Stimulated activated CD8-positive, alpha-beta memory T cell treated with anti-CD3 and anti-CD28 coated beads, Interleukin-12 subunit alpha, Interleukin-12 subunit beta, amount 100 ng/mL, for 24 hours (primary cell): ENCODE measurements around the gene COG1.

Experiments
- DNase-seq: peaks from one replicate; pipeline ENCODE4 v3.0.0-alpha.2; 2020; ENCODE audit errors: extremely low read depth

The COG1 gene

GRCh38 chr17:73230088-73230487, 37.2 kb downstream of the COG1 start:
- no peak for DNase-seq

GRCh38 chr17:73231395-73231794, 38.5 kb downstream of the COG1 start:
- DNase-seq: no peak

GRCh38 chr17:73231841-73232586, 39.2 kb downstream of the COG1 start:
- DNase-seq: peak; percentile 95

- DNase-seq: no peak
Measured at GRCh38 chr17:73232587-73233373, 39.9 kb downstream of the COG1 start.

GRCh38 chr17:73234736-73235135, 41.9 kb downstream of the COG1 start:
- DNase-seq: no peak

- no peak for DNase-seq
Measured at GRCh38 chr17:73237714-73238113, 44.9 kb downstream of the COG1 start.

- DNase-seq: no peak
Measured at GRCh38 chr17:73240561-73240960, 47.7 kb downstream of the COG1 start.

- DNase-seq: no peak
Measured at GRCh38 chr17:73247726-73248125, 54.9 kb downstream of the COG1 start.

- DNase-seq: no peak
Measured at GRCh38 chr17:73248532-73248931, 55.7 kb downstream of the COG1 start.

GRCh38 chr17:73249700-73250099, 56.8 kb downstream of the COG1 start:
- DNase-seq: no peak

GRCh38 chr17:73250851-73251640, 58.2 kb downstream of the COG1 start:
- DNase-seq: no peak

GRCh38 chr17:73251871-73252270, 59.0 kb downstream of the COG1 start:
- DNase-seq: no peak

- DNase-seq: no peak
Measured at GRCh38 chr17:73255671-73256181, 62.9 kb downstream of the COG1 start.

- DNase-seq: no peak
Measured at GRCh38 chr17:73256220-73256619, 63.4 kb downstream of the COG1 start.

- DNase-seq: no peak
Measured at GRCh38 chr17:73257516-73257915, 64.7 kb downstream of the COG1 start.
